ENCODE data around the gene CTSZ.

- TF ChIP-seq CTCF (IDR thresholded peaks at IDR 0.05) (no peak), EZH2phosphoT487 (IDR thresholded peaks at IDR 0.05) (no peak), EZH2 (IDR thresholded peaks at IDR 0.05) (no peak)
These were observed 25.3 kb downstream of the CTSZ start for GRCh38 chr20:58981628-58982364.
